Panc1 (cell line): Measurements from ENCODE around the gene MIPEP. TPM values are rescaled to one million over a fixed set of nuclear protein-coding genes. Genes with fewer than 3 reads are reported as not detected.

Experiments
- ATAC-seq: fragments of 200-7000 bp; cut with Tn5 transposase; 2 replicates; pipeline ENCODE4 v1.9.1; 2020; ENCODE audit warnings: mild to moderate bottlenecking, moderate library complexity
- BruUV-seq: library from RNA; stranded (reverse); fragments of 400-500 nt; replicated peaks from 2 replicates; lab custom pipeline; 2021; lab: Mats Ljungman, UMichigan
- CTCF ChIA-PET: fragments of 300-600 bp; sonication (Branson Sonifier 250); formaldehyde crosslinking; loops from one replicate; lab custom pipeline; 2022; ENCODE audit warnings: antibody characterized with exemption; lab: Charles Lee
- POLR2A ChIA-PET: fragments of 300-600 bp; sonication (Branson Sonifier 250); formaldehyde crosslinking; loops from one replicate; lab custom pipeline; 2022; ENCODE audit warnings: antibody characterized with exemption; lab: Charles Lee
- DNase-seq: peaks from one replicate; pipeline ENCODE4 v3.0.0-alpha.2; 2010; ENCODE audit warnings: low read depth, low spot score
- H3K27ac ChIP-seq: 2 replicates; pipeline ENCODE4 v1.5.1; 2011; ENCODE audit warnings: mild to moderate bottlenecking, low read length, inconsistent platforms
- H3K27me3 ChIP-seq: fragments of 200-500 bp; sonication (Bioruptor generic); 2 replicates; pipeline ENCODE4 v1.6.0; 2014; ENCODE audit warnings: low read length, inconsistent platforms; ENCODE audit not compliant: control insufficient read depth, insufficient read depth
- H3K36me3 ChIP-seq: fragments of 200-500 bp; sonication (Bioruptor generic); 2 replicates; pipeline ENCODE4 v1.5.1; 2014; ENCODE audit warnings: inconsistent platforms, mild to moderate bottlenecking, low read length, moderate library complexity; ENCODE audit not compliant: control insufficient read depth, insufficient read depth
- H3K4me1 ChIP-seq: 2 replicates; pipeline ENCODE4 v1.5.1; 2011; ENCODE audit warnings: inconsistent platforms, mild to moderate bottlenecking, low read length, moderate library complexity; ENCODE audit not compliant: control insufficient read depth, insufficient read depth
- H3K4me3 ChIP-seq, 2 experiments: 2 replicates each; pipeline ENCODE4 v1.5.1; 2011 to 2012; ENCODE audit warnings: low read depth in 2 of 2, low read length in 2 of 2, mild to moderate bottlenecking in 2 of 2, inconsistent platforms in 1 of 2, moderate library complexity in 1 of 2
- H3K9me3 ChIP-seq: fragments of 200-500 bp; sonication (Bioruptor generic); 2 replicates; pipeline ENCODE4 v1.5.1; 2014; ENCODE audit warnings: low read depth, mild to moderate bottlenecking, inconsistent platforms, low read length, moderate library complexity; ENCODE audit not compliant: control insufficient read depth, insufficient read depth
- CTCF ChIP-seq: fragments of 450-650 bp; IDR thresholded peaks from 2 replicates; pipeline ENCODE4 v1.5.1; 2017; ENCODE audit warnings: mild to moderate bottlenecking
- POLR2AphosphoS5 ChIP-seq: IDR thresholded peaks from 2 replicates; pipeline ENCODE4 v1.6.1; 2012; ENCODE audit warnings: mild to moderate bottlenecking, low read depth, low read length, moderate library complexity
- REST ChIP-seq, 2 experiments: IDR thresholded peaks; 2 replicates each; pipeline ENCODE4 v1.6.1; 2011 to 2012; ENCODE audit warnings: low read depth in 2 of 2, control low read depth in 1 of 2, low read length in 1 of 2, mild to moderate bottlenecking in 1 of 2, moderate library complexity in 1 of 2; ENCODE audit not compliant: insufficient read depth in 1 of 2
- SIN3A ChIP-seq: IDR thresholded peaks from 2 replicates; pipeline ENCODE4 v1.6.1; 2012; ENCODE audit warnings: low read depth, mild to moderate bottlenecking, low read length, moderate library complexity, borderline replicate concordance; ENCODE audit not compliant: insufficient read depth
- TCF7L2 ChIP-seq: IDR thresholded peaks from 2 replicates; pipeline ENCODE4 v1.6.1; 2011; ENCODE audit warnings: mild to moderate bottlenecking, low read depth, low read length, inconsistent platforms
- in situ Hi-C: cut with HindIII; loops from 2 replicates; pipeline ENCODE4 v1.10.0; 2016; ENCODE audit warnings: low sequenced_read_pairs, low pct_unique_long_range_greater_than_20kb
- intact Hi-C: fragments of 100-400 bp; cut with micrococcal nuclease; formaldehyde crosslinking; loops from one replicate; pipeline ENCODE4 v1.10.0; 2022; ENCODE audit not compliant: unreplicated experiment
- total RNA-seq: library from RNA; stranded (reverse); gene quantifications from one replicate; pipeline ENCODE4 v1.2.1, GENCODE V29; 2021; ENCODE audit not compliant: unreplicated experiment

Gene MIPEP
- total RNA-seq, 1 experiment from 2014 or later, result 13.8 TPM

- no peak for DNase-seq
- intact Hi-C loops, result no loop called here
- H3K27ac ChIP-seq, result no peak overlapping the region
- CTCF ChIA-PET, result no interaction called here
- H3K27me3 ChIP-seq, result no peaks in the 10 kb centered on the region
- POLR2A ChIA-PET, result no interaction called here
- no peak for ATAC-seq
- BruUV-seq, result no TSS peak
- no peaks in the 10 kb centered on the region for H3K4me1 ChIP-seq
- H3K36me3 ChIP-seq, result no peaks in the 10 kb centered on the region
- in situ Hi-C loops, result no loop called here
- TF ChIP-seq POLR2AphosphoS5 (no peak), SIN3A (no peak)
- H3K4me3 ChIP-seq, result no peak overlapping the region
- no peaks in the 10 kb centered on the region for H3K9me3 ChIP-seq
These were observed 117.6 kb downstream of the MIPEP start for GRCh38 chr13:23771552-23771951.

- no peak for DNase-seq
- no peak for ATAC-seq
- H3K4me3 ChIP-seq, result no peak overlapping the region
- no peaks in the 10 kb centered on the region for H3K9me3 ChIP-seq
- no peak overlapping the region for H3K27ac ChIP-seq
- H3K36me3 ChIP-seq, result no peaks in the 10 kb centered on the region
- in situ Hi-C loops (no loop called here), intact Hi-C loops (no loop called here)
- TF ChIP-seq TCF7L2, result no peak
- TF ChIP-seq POLR2AphosphoS5, result no peak
- ChIA-PET CTCF (no interaction called here), POLR2A (no interaction called here)
- no peaks in the 10 kb centered on the region for H3K4me1 ChIP-seq
- no peaks in the 10 kb centered on the region for H3K27me3 ChIP-seq
- no TSS peak for BruUV-seq
These were observed 118.2 kb downstream of the MIPEP start for GRCh38 chr13:23770973-23771372.

- in situ Hi-C loops, result no loop called here
- no peaks in the 10 kb centered on the region for H3K9me3 ChIP-seq
- TF ChIP-seq POLR2AphosphoS5, result no peak
- no peak for TF ChIP-seq TCF7L2
- TF ChIP-seq CTCF, result no peak
- no peak for TF ChIP-seq SIN3A
- no peak for TF ChIP-seq REST (IDR thresholded peaks at IDR 0.05; ENCODE audit: insufficient read depth in 1 of 2, low read depth in 2 of 2, low read length in 1 of 2)
- no peaks in the 10 kb centered on the region for H3K4me1 ChIP-seq
- no peaks in the 10 kb centered on the region for H3K27me3 ChIP-seq
- H3K4me3 ChIP-seq, result no peak overlapping the region
- ChIA-PET CTCF (no interaction called here), POLR2A (no interaction called here)
- H3K36me3 ChIP-seq, result no peaks in the 10 kb centered on the region
- ATAC-seq, result no peak
- no peak overlapping the region for H3K27ac ChIP-seq
- BruUV-seq, result no TSS peak
- intact Hi-C loops, result no loop called here
- DNase-seq, result no peak
These were observed 118.8 kb downstream of the MIPEP start for GRCh38 chr13:23770428-23770827.
